A172 (cell line): ENCODE data around the gene MRC2. TPM values are rescaled to one million over a fixed set of nuclear protein-coding genes. Genes with fewer than 3 reads are reported as not detected.

Experiments used
- DNase-seq: peaks from one replicate; pipeline ENCODE4 v3.0.0-alpha.2; 2015; ENCODE audit warnings: low spot score
- total RNA-seq: library from RNA; depleted of rRNA; stranded (reverse); fragments of >200 nt; shearing (Covaris generic); gene quantifications from 2 replicates; pipeline ENCODE4 v1.2.3, GENCODE V29; 2014

Gene MRC2
- total RNA-seq, 1 experiment from 2014 or later: 123 TPM

GRCh38 chr17:62696726-62697490, 69.4 kb downstream of the MRC2 start:
- no peak for DNase-seq

- DNase-seq: peak; percentile 33
These were observed 71.0 kb downstream of the MRC2 start for GRCh38 chr17:62698459-62698858.

- no peak for DNase-seq
These were observed 73.7 kb downstream of the MRC2 start for GRCh38 chr17:62700964-62701705.

GRCh38 chr17:62701706-62702085, 74.2 kb downstream of the MRC2 start:
- no peak for DNase-seq

GRCh38 chr17:62702746-62703260, 75.3 kb downstream of the MRC2 start:
- no peak for DNase-seq

GRCh38 chr17:62703261-62703775, 75.8 kb downstream of the MRC2 start:
- DNase-seq: peak; percentile 84

GRCh38 chr17:62703776-62704380, 76.4 kb downstream of the MRC2 start:
- peak; percentile 44 for DNase-seq

- peak; percentile 48 for DNase-seq
These were observed 77.0 kb downstream of the MRC2 start for GRCh38 chr17:62704381-62704971.

GRCh38 chr17:62705156-62705777, 77.8 kb downstream of the MRC2 start:
- DNase-seq: no peak

GRCh38 chr17:62705778-62706597, 78.5 kb downstream of the MRC2 start:
- no peak for DNase-seq

- DNase-seq: no peak
These were observed 79.3 kb downstream of the MRC2 start for GRCh38 chr17:62706598-62707424.

GRCh38 chr17:62707425-62707739, 79.9 kb downstream of the MRC2 start:
- no peak for DNase-seq

- peak; percentile 38 for DNase-seq
These were observed 81.1 kb downstream of the MRC2 start for GRCh38 chr17:62708587-62708986.

GRCh38 chr17:62712171-62712581, 84.7 kb downstream of the MRC2 start:
- no peak for DNase-seq

GRCh38 chr17:62713086-62713881, 85.8 kb downstream of the MRC2 start:
- DNase-seq: no peak

- no peak for DNase-seq
These were observed 86.7 kb downstream of the MRC2 start for GRCh38 chr17:62714016-62714777.

GRCh38 chr17:62715882-62716390, 88.5 kb downstream of the MRC2 start:
- DNase-seq: no peak
